Mammary epithelial cell (primary cell): ENCODE measurements around the gene LRRC43.

Source experiments
- EZH2 ChIP-seq: IDR thresholded peaks from 2 replicates; pipeline ENCODE4 v1.6.1; 2012; ENCODE audit warnings: low read length, inconsistent platforms, borderline replicate concordance
- TF ChIP-seq, protein P1 (sequence below), 2 donors: IDR thresholded peaks in 1 of 2; conservative IDR thresholded peaks in 1 of 2; 2 replicates each; pipeline ENCODE4 v1.5.1; 2011 to 2012; ENCODE audit warnings: inconsistent platforms in 2 of 2, low read length in 2 of 2, mild to moderate bottlenecking in 2 of 2, control low read depth in 1 of 2, low read depth in 1 of 2; ENCODE audit not compliant: insufficient read depth in 1 of 2; ENCODE audit errors: extremely low read depth in 1 of 2

DNA sequence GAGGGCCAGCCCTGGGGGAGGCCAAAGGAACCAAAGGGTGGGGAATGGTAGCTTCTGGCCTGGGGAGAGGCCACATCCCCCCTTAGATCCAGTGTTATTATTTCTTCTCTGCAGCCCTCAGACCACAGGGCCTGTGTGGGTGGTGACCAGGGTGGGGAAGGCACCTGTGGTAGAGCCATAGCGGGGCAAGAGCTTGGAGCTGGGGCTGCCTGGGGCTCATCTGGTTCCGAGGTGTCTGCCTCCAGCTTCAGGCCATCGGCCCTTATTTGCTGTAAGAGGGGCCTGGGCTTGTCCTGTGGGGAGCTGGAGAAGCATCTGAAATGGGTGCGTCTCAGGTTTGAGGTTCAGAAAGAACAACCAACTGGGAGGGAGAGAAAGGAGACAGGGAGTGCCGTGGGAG is 18.5 kb downstream of the LRRC43 start:
- TF ChIP-seq, protein P1, sequence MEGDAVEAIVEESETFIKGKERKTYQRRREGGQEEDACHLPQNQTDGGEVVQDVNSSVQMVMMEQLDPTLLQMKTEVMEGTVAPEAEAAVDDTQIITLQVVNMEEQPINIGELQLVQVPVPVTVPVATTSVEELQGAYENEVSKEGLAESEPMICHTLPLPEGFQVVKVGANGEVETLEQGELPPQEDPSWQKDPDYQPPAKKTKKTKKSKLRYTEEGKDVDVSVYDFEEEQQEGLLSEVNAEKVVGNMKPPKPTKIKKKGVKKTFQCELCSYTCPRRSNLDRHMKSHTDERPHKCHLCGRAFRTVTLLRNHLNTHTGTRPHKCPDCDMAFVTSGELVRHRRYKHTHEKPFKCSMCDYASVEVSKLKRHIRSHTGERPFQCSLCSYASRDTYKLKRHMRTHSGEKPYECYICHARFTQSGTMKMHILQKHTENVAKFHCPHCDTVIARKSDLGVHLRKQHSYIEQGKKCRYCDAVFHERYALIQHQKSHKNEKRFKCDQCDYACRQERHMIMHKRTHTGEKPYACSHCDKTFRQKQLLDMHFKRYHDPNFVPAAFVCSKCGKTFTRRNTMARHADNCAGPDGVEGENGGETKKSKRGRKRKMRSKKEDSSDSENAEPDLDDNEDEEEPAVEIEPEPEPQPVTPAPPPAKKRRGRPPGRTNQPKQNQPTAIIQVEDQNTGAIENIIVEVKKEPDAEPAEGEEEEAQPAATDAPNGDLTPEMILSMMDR (conservative IDR thresholded peaks at IDR 0.05 in 1 of 2, IDR thresholded peaks at IDR 0.05 in 1 of 2; ENCODE audit: extremely low read depth in 1 of 2, insufficient read depth in 1 of 2, low read depth in 1 of 2, low read length in 2 of 2): no peak
- no peak for TF ChIP-seq EZH2
